ENCODE results near the gene RTF1. TPM values are rescaled to one million over a fixed set of nuclear protein-coding genes. Genes with fewer than 3 reads are reported as not detected.
"Not testable (repeated sequence)": the region's sequence is repeated elsewhere in the genome, so short reads cannot be mapped to it uniquely, and the experiment has no call there.

The RTF1 gene
- total RNA-seq, 2 experiments from 2014 or later: 38.1 to 39.2 TPM

DNA sequence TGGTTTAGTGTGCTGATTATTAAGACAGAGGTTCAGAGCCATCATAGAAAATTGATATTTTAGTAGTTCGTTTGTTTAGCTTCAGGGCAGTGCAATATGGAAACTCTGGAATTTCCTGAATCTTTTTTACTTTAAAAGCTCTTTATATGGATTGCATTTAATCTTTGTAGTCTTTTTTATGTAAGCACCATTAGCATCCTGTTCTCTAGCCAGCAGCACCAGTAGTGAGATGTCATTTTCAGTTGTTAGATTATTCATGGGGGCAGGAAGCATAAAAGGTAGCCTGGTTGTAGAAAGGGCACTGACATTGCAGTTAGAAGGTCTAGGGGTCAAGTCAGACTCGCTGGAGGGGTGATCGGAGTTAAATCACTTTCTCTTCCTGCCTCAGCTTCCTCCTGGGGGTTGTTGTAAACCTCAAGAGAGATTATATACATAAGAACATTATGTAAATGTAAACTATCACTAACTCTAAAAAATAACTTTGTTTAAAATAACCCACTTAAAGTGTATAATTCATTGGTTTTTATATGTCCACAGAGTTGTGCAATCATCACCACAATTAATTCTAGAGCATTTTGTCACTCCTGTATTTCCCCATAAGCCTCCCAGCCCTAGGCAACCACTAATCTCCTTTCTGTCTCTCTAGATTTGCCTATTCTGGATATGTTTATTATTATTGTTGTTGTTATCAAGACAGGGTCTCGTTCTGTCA lies 45.3 kb downstream of the RTF1 start:
- Mint-ChIP-seq H3K27ac (peak overlapping the region; percentile 42), H3K4me3 (no peak overlapping the region), H3K27me3 (no peaks in the 10 kb centered on the region), H3K36me3 (peaks cover 22% of the 10 kb centered on the region), H3K4me1 (peaks cover 4% of the 10 kb centered on the region), H3K9me3 (no peaks in the 10 kb centered on the region)
- POLR2A ChIA-PET: interaction anchor here (0.5 kb wide), 1 partner anchor 48 kb away, joined by 3 read pairs; no protein-coding TSS in a partner anchor
- DNase-seq (no peak), ATAC-seq (ENCODE audit: low read depth) (no peak)

DNA sequence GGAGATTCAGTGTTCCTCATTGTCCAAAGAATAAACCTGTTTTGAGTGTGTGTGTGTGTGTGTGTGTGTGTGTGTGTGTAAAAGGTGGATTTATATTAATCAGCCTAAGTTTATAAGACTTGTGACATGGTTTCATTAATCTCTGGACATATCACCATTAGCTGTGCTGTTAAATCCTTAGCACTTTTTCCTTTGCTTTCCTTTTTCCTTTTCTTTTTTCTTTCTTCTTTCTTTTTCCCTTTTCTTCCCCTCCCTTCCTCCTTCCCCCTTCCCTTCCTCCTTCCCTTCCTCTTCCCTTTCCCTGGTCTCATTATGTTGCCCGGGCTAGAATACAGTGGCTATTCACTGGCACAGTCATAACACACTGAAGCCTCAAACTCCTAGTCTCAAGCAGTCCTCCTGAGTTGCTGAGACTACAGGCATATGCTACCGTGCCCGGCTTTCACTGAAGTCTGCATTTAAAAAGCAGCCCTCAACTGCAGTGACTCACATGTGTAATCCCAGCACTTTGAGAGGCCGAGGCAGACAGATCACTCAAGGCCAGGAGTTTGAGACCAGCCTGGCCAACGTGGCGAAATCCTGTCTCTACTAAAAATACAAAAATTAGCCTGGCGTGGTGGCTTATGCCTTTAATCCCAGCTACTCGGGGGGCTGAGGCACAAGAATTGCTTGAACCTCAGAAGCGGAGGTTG lies 48.1 kb downstream of the RTF1 start:
- Mint-ChIP-seq H3K9me3 (no peaks in the 10 kb centered on the region), H3K4me3 (no peak overlapping the region), H3K27ac (no peak overlapping the region), H3K27me3 (no peaks in the 10 kb centered on the region), H3K4me1 (peaks cover 4% of the 10 kb centered on the region), H3K36me3 (peaks cover 19% of the 10 kb centered on the region)
- POLR2A ChIA-PET: interaction anchor here (0.7 kb wide), 1 partner anchor 346 kb away, joined by 3 read pairs; no protein-coding TSS in a partner anchor
- ATAC-seq (ENCODE audit: low read depth) (no peak), DNase-seq (no peak)

- POLR2A ChIA-PET: interaction anchor here (0.7 to 0.8 kb wide), 2 partner anchors 92 to 345 kb away, joined by 3 read pairs; no protein-coding TSS in a partner anchor
- Mint-ChIP-seq H3K9me3 (no peaks in the 10 kb centered on the region), H3K27ac (no peak overlapping the region), H3K4me1 (peaks cover 4% of the 10 kb centered on the region), H3K36me3 (peaks cover 20% of the 10 kb centered on the region), H3K4me3 (no peak overlapping the region), H3K27me3 (no peaks in the 10 kb centered on the region)
- ATAC-seq (ENCODE audit: low read depth) (peak; percentile 42), DNase-seq (no peak)
These were observed 49.0 kb downstream of the RTF1 start for GRCh38 chr15:41465822-41466421.

DNA sequence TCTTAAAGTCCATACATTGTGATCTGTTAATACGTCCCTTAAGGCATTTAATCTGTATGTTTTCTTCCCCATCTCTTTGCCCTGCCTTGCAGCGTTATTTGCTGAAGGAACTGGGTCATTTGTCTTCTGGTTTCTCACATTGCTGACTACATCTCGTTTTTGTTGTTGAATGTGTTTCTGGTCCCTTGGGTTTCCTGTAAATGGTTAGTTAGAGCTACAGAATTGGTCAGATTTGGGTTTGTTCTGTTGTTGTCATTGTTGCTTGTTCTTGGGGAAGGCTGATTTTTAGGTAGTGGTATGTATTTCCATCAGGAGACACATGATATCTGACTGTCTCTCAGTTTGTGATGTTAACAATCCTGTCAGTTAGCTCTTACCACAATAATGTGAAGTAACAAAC lies 49.8 kb downstream of the RTF1 start:
- DNase-seq (no peak), ATAC-seq (ENCODE audit: low read depth) (no peak)
- no peaks in the 10 kb centered on the region for H3K9me3 Mint-ChIP-seq
- H3K27me3 Mint-ChIP-seq: no peaks in the 10 kb centered on the region
- POLR2A ChIA-PET: no interaction called here
- H3K36me3 Mint-ChIP-seq: peaks cover 20% of the 10 kb centered on the region
- no peak overlapping the region for H3K27ac Mint-ChIP-seq
- H3K4me3 Mint-ChIP-seq: no peak overlapping the region
- peaks cover 4% of the 10 kb centered on the region for H3K4me1 Mint-ChIP-seq

DNA sequence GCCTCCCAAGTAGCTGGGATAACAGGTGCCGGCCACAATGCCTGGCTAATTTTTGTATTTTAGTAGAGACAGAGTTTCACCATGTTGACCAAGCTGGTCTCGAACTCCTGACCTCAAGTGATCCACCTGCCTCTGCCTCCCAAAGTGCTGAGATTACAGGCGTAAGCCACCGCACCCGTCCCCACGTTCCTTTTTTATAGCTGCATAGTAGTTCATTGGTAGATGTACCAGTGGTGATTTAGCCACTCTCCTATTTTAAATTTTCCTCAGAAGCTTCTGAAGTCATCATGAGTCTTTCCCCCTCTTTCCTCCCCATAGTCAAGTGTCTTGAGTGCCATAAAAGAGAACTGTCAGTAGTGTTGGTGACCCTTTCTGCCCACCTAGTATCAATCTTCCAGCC lies 52.7 kb downstream of the RTF1 start:
- H3K27ac Mint-ChIP-seq; ATAC-seq (ENCODE audit: low read depth); DNase-seq; H3K27me3 Mint-ChIP-seq; H3K9me3 Mint-ChIP-seq; H3K4me3 Mint-ChIP-seq; H3K4me1 Mint-ChIP-seq; POLR2A ChIA-PET: not testable (repeated sequence)
- peaks cover 16% of the 10 kb centered on the region for H3K36me3 Mint-ChIP-seq

DNA sequence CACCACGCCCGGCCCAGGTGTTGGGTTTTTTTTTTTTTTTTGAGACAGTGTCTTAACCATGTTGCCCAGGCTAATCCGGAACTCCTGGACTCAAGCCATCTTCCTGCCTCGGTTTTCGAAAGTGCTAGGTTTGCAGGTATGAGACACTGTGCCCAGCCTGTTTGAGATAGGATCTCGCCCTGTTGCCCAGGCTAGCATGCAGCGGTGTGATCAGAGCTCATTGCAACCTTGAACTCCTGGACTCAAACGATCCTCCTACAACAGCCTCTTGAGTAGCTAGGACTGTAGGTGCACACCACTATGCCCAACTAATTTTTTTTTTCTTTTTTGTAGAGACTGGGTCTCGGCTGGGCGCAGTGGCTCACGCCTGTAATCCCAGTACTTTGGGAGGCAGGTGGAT lies 56.5 kb downstream of the RTF1 start:
- H3K9me3 Mint-ChIP-seq: no peaks in the 10 kb centered on the region
- H3K27ac Mint-ChIP-seq: no peak overlapping the region
- peaks cover 15% of the 10 kb centered on the region for H3K36me3 Mint-ChIP-seq
- ATAC-seq (ENCODE audit: low read depth) (no peak), DNase-seq (no peak)
- peaks cover 3% of the 10 kb centered on the region for H3K4me1 Mint-ChIP-seq
- POLR2A ChIA-PET: interaction anchor here (0.8 kb wide), 1 partner anchor 21 kb away, joined by 4 read pairs; no protein-coding TSS in a partner anchor
- H3K27me3 Mint-ChIP-seq: no peaks in the 10 kb centered on the region
- no peak overlapping the region for H3K4me3 Mint-ChIP-seq

- H3K27me3 Mint-ChIP-seq: no peaks in the 10 kb centered on the region
- H3K36me3 Mint-ChIP-seq: peaks cover 20% of the 10 kb centered on the region
- POLR2A ChIA-PET: interaction anchor here (0.6 kb wide), 1 partner anchor 36 kb away, joined by 3 read pairs; no protein-coding TSS in a partner anchor
- no peak overlapping the region for H3K4me3 Mint-ChIP-seq
- H3K27ac Mint-ChIP-seq: no peak overlapping the region
- no peaks in the 10 kb centered on the region for H3K9me3 Mint-ChIP-seq
- no peak for DNase-seq
- no peak for ATAC-seq (ENCODE audit: low read depth)
- H3K4me1 Mint-ChIP-seq: peaks cover 3% of the 10 kb centered on the region
These were observed 57.5 kb downstream of the RTF1 start for GRCh38 chr15:41474436-41474835.

DNA sequence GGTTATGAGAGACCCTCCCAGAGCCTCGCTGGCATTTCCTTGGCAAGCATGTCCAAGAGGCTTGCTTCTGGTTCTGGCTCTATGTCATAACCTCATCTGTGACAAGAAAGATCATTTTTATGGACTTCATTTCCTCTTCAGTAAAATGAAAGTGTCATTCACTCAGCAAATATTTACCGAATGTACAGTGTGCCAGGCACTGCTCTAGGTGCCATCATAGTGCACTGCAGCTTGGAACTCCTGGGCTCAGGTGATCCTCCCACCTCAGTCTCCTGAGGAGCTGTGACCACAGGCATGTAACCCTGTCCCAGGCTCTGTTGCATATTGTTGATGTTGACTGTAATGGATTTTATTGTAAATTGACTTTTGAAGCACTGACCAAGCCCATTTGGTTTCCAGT lies 58.0 kb downstream of the RTF1 start:
- peaks cover 16% of the 10 kb centered on the region for H3K36me3 Mint-ChIP-seq
- H3K27me3 Mint-ChIP-seq: no peaks in the 10 kb centered on the region
- H3K9me3 Mint-ChIP-seq: no peaks in the 10 kb centered on the region
- no peak for DNase-seq
- no peak for ATAC-seq (ENCODE audit: low read depth)
- no peak overlapping the region for H3K27ac Mint-ChIP-seq
- no peak overlapping the region for H3K4me3 Mint-ChIP-seq
- POLR2A ChIA-PET: no interaction called here
- peaks cover 3% of the 10 kb centered on the region for H3K4me1 Mint-ChIP-seq

GRCh38 chr15:41476416-41477048 lies 59.6 kb downstream of the RTF1 start:
- no peaks in the 10 kb centered on the region for H3K9me3 Mint-ChIP-seq
- H3K4me1 Mint-ChIP-seq: peaks cover 3% of the 10 kb centered on the region
- peaks cover 26% of the 10 kb centered on the region for H3K36me3 Mint-ChIP-seq
- no peak for DNase-seq
- no peaks in the 10 kb centered on the region for H3K27me3 Mint-ChIP-seq
- H3K27ac Mint-ChIP-seq: no peak overlapping the region
- POLR2A ChIA-PET: no interaction called here
- ATAC-seq (ENCODE audit: low read depth): no peak
- H3K4me3 Mint-ChIP-seq: no peak overlapping the region

DNA sequence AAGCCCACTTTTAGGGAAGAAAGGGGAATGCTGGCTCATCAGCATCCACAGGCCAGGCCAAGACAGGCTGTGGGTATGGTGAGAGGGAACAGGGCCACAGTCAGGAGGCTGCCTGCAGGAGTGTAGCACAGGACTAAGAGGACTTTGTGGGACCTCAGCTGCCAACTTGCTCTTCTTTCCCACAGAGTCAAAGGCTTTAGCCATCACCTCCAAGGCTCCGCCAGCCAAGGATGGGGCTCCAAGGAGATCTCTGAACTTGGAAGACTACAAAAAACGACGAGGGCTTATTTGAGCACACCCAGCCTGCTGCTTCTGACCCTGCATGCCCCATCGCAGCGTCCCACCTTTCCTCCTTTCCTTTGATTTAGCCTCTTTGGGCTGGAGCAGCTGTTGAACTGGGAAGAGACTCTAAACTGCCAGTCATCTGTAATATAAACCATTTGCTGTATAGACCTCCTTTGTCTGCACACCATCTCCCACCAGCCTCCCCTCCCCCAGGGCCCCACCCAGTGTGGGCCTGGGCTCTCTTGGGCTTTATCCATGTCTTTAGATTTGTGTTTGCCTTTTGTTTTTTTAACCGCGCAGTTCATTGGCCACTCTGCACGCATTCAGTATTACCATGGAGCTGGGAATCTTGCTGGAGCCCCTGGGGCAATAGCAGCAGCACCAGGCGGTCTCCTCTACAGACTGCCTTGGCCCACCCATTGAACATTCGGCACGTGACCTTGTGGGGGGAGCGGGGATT lies 63.7 kb downstream of the RTF1 start:
- DNase-seq (peak; percentile 4), ATAC-seq (ENCODE audit: low read depth) (no peak)
- no peaks in the 10 kb centered on the region for H3K27me3 Mint-ChIP-seq
- peaks cover 15% of the 10 kb centered on the region for H3K4me1 Mint-ChIP-seq
- no peak overlapping the region for H3K27ac Mint-ChIP-seq
- POLR2A ChIA-PET: no interaction called here
- H3K9me3 Mint-ChIP-seq: no peaks in the 10 kb centered on the region
- H3K4me3 Mint-ChIP-seq: no peak overlapping the region
- peaks cover 36% of the 10 kb centered on the region for H3K36me3 Mint-ChIP-seq

GRCh38 chr15:41482110-41482877 lies 65.4 kb downstream of the RTF1 start:
- peaks cover 32% of the 10 kb centered on the region for H3K36me3 Mint-ChIP-seq
- POLR2A ChIA-PET: interaction anchor here (0.6 to 1.4 kb wide), 3 partner anchors 62 to 215 kb away, joined by 3 to 5 read pairs (median 4); partner anchors contain the start of gene RPAP1
- DNase-seq: no peak
- H3K4me3 Mint-ChIP-seq: peak overlapping the region; percentile 71
- H3K27me3 Mint-ChIP-seq: peaks cover 3% of the 10 kb centered on the region
- H3K27ac Mint-ChIP-seq: no peak overlapping the region
- no peak for ATAC-seq (ENCODE audit: low read depth)
- H3K9me3 Mint-ChIP-seq: no peaks in the 10 kb centered on the region
- peaks cover 15% of the 10 kb centered on the region for H3K4me1 Mint-ChIP-seq

- peaks cover 20% of the 10 kb centered on the region for H3K4me1 Mint-ChIP-seq
- H3K36me3 Mint-ChIP-seq: peaks cover 31% of the 10 kb centered on the region
- no peaks in the 10 kb centered on the region for H3K9me3 Mint-ChIP-seq
- POLR2A ChIA-PET: interaction anchor here (0.6 to 1.4 kb wide), 2 partner anchors 61 to 214 kb away, joined by 4 to 5 read pairs; partner anchors contain the start of gene RPAP1
- H3K4me3 Mint-ChIP-seq: peak overlapping the region; percentile 71
- DNase-seq: peak; percentile 39
- peak overlapping the region; percentile 71 for H3K27ac Mint-ChIP-seq
- H3K27me3 Mint-ChIP-seq: peaks cover 3% of the 10 kb centered on the region
- peak; percentile 69 for ATAC-seq (ENCODE audit: low read depth)
These were observed 66.2 kb downstream of the RTF1 start for GRCh38 chr15:41483115-41483514.

Measured in activated naive CD8-positive, alpha-beta T cell treated with anti-CD3 and anti-CD28 coated beads, Interleukin-2, amount 10 ng/mL, durations not matched to agents 7 days and 5 days (primary cell).